Psoas muscle (tissue), 8 donors: ENCODE data around the gene SPDYE4. TPM values are rescaled to one million over a fixed set of nuclear protein-coding genes. Genes with fewer than 3 reads are reported as not detected.

ENCODE experiments used
- ATAC-seq, 4 donors: fragments of 200-7000 bp; cut with Tn5 transposase; one replicate each; pipeline ENCODE4 v1.9.1; 2020; ENCODE audit warnings: moderate library complexity in 3 of 4, mild to moderate bottlenecking in 2 of 4
- DNase-seq, 2 donors: peaks; one replicate each; pipeline ENCODE4 v3.0.0-alpha.2; 2020
- H3K27ac ChIP-seq: fragments of 200-600 bp; one replicate; pipeline ENCODE4 v1.8.0; 2022
- H3K27me3 ChIP-seq, 3 donors: fragments of 200-600 bp in 1 of 3; one replicate each; pipeline versions ENCODE4 v1.6.1 to v1.8.0; 2013 to 2022; ENCODE audit warnings: low read length in 2 of 3, mild to moderate bottlenecking in 2 of 3, moderate library complexity in 1 of 3; ENCODE audit not compliant: insufficient read depth in 3 of 3
- H3K36me3 ChIP-seq, 2 donors: fragments of 200-600 bp in 1 of 2; one replicate each; pipeline versions ENCODE4 v1.6.1 to v1.8.0; 2013 to 2022; ENCODE audit warnings: low read depth in 1 of 2, mild to moderate bottlenecking in 1 of 2, moderate library complexity in 1 of 2; ENCODE audit not compliant: insufficient read depth in 1 of 2
- H3K4me1 ChIP-seq: fragments of 200-600 bp; one replicate; pipeline ENCODE4 v1.8.0; 2022
- H3K4me3 ChIP-seq: fragments of 200-600 bp; one replicate; pipeline ENCODE4 v1.8.0; 2022; ENCODE audit warnings: mild to moderate bottlenecking
- H3K9me3 ChIP-seq: fragments of 200-600 bp; one replicate; pipeline ENCODE4 v1.8.0; 2022
- CTCF ChIP-seq: fragments of 200-600 bp; IDR thresholded peaks from one replicate; pipeline ENCODE4 v1.8.0; 2022; ENCODE audit warnings: antibody characterized with exemption
- WGBS, 3 donors: extraction: QIAGEN DNeasy Blood & Tissue Kit; methylation state at CpG; one replicate each; pipeline versions ENCODE4 v1.1.6 to v1.1.7; 2013; 5-methylcytosine and 5-hydroxymethylcytosine counted together
- intact Hi-C, 2 donors: fragments of 100-400 bp; cut with DNase I; formaldehyde crosslinking; loops; one replicate each; pipeline versions ENCODE4 v1.11.0 to v1.14.2; 2022
- polyA plus RNA-seq, 3 donors: library from polyadenylated mRNA; stranded (reverse); fragments of 200-250 nt; gene quantifications; one replicate each; pipeline ENCODE4 v1.2.3, GENCODE V29; 2013
- total RNA-seq, 4 donors: library from RNA; stranded (reverse); fragmentation: NEBNext Ultra II Directional in 2 of 4; extraction: Animal tissue kit (Norgen Biotek cat#: 25700) in 2 of 4; gene quantifications; one replicate each; pipeline versions ENCODE4 v1.2.1 to v1.2.4, GENCODE V29; 2021 to 2023
- donor health status: healthy with polysubstance abuse.
- donor health status: DM: no; HTN: no; CAD: no; lungs with moderate emphysema.
- donor health status: Bipolar disorder and iron deficiency.
- donor health status: healthy.
- donor health status: DM: yes; HTN: yes; CAD: no.
- donor health status: DM: no; HTN: no; CAD: no.
- donor health status: DM: no; HTN: no; CAD: no.
- donor health status: DM: yes; HTN: yes; CAD: no.

SPDYE4 gene
- total and polyA plus RNA-seq, 7 donors: not detected

GRCh38 chr17:8745586-8746500 lies 12.5 kb downstream of the SPDYE4 start:
- ATAC-seq (peak; percentile 79 to 94 (median 84)), DNase-seq (peak; percentile 72 to 79)
- Histone ChIP-seq H3K36me3 (no peaks in the 10 kb centered on the region), H3K9me3 (no peaks in the 10 kb centered on the region), H3K27me3 (peaks cover 0 to 29% (median 4%) of the 10 kb centered on the region in 3 donors), H3K4me3 (peak overlapping the region; percentile 71), H3K4me1 (no peaks in the 10 kb centered on the region), H3K27ac (no peak overlapping the region)
- peak; percentile 97 for TF ChIP-seq CTCF
- WGBS, 3 donors: 1 to 2% (median 1%) methylated on average over 46 to 70 of the region's 70 CpGs
- intact Hi-C loops: loop anchor here (1.0 to 10.0 kb wide), 4 partner anchors 169 to 336 kb away; no protein-coding TSS in a partner anchor

GRCh38 chr17:8744086-8744785 lies 14.1 kb downstream of the SPDYE4 start:
- ATAC-seq (no peak), DNase-seq (no peak)
- Histone ChIP-seq H3K27me3 (peaks cover 0 to 36% (median 7%) of the 10 kb centered on the region in 3 donors), H3K4me3 (no peak overlapping the region), H3K27ac (no peak overlapping the region), H3K4me1 (no peaks in the 10 kb centered on the region), H3K36me3 (no peaks in the 10 kb centered on the region), H3K9me3 (no peaks in the 10 kb centered on the region)
- intact Hi-C loops: loop anchor here in 1 of 2 donors (2.0 to 10.0 kb wide), 2 partner anchors 169 to 333 kb away; no protein-coding TSS in a partner anchor
- TF ChIP-seq CTCF: no peak
- WGBS, 3 donors: 56 to 60% (median 59%) methylated on average over 14 to 15 of the region's 15 CpGs

GRCh38 chr17:8742819-8743218 lies 15.5 kb downstream of the SPDYE4 start:
- H3K9me3 ChIP-seq: no peaks in the 10 kb centered on the region
- no peak for TF ChIP-seq CTCF
- peaks cover 0 to 38% (median 9%) of the 10 kb centered on the region in 3 donors for H3K27me3 ChIP-seq
- intact Hi-C loops: loop anchor here in 1 of 2 donors (10.0 kb wide), 1 partner anchor 168 kb away; no protein-coding TSS in a partner anchor
- no peak overlapping the region for H3K4me3 ChIP-seq
- no peak overlapping the region for H3K27ac ChIP-seq
- ATAC-seq (no peak), DNase-seq (no peak)
- WGBS, 3 donors: 65 to 73% (median 72%) methylated on average over 8 of the region's 8 CpGs
- H3K4me1 ChIP-seq: no peaks in the 10 kb centered on the region
- no peaks in the 10 kb centered on the region for H3K36me3 ChIP-seq

- 74 to 85% (median 81%) methylated on average over 5 of the region's 5 CpGs for WGBS, 3 donors
- no peak for TF ChIP-seq CTCF
- H3K27me3 ChIP-seq: peaks cover 0 to 41% (median 9%) of the 10 kb centered on the region in 3 donors
- H3K9me3 ChIP-seq: no peaks in the 10 kb centered on the region
- no peak for DNase-seq
- no peak overlapping the region for H3K4me3 ChIP-seq
- H3K4me1 ChIP-seq: no peaks in the 10 kb centered on the region
- H3K27ac ChIP-seq: no peak overlapping the region
- H3K36me3 ChIP-seq: no peaks in the 10 kb centered on the region
- intact Hi-C loops: loop anchor here in 1 of 2 donors (10.0 kb wide), 1 partner anchor 167 kb away; no protein-coding TSS in a partner anchor
- no peak for ATAC-seq
Observed at GRCh38 chr17:8742274-8742673, 16.1 kb downstream of the SPDYE4 start.
